ENCODE measurements around the gene LRRK1.

The LRRK1 gene

DNA sequence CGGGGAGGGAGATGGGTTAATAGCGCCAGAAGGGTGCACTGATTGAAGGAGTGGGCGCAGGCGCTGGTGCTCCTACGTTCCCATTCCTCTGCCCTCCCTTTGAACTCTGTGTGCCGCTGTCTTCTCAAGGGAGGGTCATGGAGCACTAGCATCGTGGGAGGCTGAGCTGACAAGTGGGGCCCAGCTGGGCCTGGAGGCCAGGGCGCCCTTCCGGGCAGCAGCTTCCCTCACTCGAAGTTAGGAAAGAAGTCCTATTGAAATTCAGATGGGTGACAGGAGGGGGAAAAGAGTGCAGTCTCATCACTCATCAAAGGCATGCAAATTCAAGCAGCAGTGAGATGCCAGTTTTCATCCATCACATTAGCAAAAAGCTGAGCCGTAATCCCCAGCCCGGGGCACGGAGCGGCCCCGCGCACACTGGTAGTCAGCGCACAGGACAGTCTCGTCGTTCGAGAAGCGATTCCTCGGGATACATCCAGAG is 128.2 kb downstream of the LRRK1 start:
- no peak for DNase-seq

- DNase-seq: no peak
Measured at GRCh38 chr15:101048176-101048575, 129.0 kb downstream of the LRRK1 start.

DNA sequence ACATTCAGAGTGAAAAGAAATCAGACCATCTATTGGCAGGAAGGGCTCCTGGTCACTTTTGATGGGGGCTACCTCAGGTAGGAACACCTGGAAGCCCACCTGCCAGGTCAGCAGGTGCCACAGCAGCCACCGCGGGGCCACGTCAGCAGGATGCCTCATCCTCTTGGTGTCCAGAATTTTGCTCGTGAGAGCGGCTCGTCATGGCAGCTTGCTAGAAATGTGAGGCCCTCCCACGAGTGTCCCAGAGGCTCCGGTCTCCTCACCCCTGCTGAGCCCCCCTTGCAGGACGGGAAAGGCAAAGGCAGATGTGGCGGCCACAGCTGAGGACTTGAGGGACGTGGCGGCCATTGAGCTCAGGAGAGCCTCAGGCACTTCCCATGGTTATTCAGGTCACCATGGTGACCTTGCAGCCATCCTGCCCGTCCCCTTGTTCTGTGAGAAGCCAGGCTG is 129.4 kb downstream of the LRRK1 start:
- DNase-seq: no peak

DNA sequence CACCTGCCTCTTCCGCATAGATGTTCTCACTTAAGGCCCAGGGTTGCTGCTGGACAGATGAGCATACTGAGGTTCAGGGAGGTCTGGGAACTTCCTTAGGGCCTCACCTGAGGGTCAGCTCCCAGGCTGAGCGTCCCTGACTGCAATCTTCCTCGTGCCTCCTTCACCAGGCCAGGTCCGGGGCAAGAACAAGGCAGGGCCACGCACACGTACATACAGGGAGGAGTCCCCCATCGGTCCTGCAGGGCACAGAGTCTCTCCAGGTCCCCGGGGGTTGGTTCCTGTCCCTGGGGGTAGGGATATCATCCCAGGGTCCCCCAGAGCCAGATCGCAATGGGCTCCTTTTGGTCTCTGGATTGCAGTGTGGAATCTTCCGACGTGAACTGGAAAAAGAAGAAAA is 130.1 kb downstream of the LRRK1 start:
- no peak for DNase-seq

DNA sequence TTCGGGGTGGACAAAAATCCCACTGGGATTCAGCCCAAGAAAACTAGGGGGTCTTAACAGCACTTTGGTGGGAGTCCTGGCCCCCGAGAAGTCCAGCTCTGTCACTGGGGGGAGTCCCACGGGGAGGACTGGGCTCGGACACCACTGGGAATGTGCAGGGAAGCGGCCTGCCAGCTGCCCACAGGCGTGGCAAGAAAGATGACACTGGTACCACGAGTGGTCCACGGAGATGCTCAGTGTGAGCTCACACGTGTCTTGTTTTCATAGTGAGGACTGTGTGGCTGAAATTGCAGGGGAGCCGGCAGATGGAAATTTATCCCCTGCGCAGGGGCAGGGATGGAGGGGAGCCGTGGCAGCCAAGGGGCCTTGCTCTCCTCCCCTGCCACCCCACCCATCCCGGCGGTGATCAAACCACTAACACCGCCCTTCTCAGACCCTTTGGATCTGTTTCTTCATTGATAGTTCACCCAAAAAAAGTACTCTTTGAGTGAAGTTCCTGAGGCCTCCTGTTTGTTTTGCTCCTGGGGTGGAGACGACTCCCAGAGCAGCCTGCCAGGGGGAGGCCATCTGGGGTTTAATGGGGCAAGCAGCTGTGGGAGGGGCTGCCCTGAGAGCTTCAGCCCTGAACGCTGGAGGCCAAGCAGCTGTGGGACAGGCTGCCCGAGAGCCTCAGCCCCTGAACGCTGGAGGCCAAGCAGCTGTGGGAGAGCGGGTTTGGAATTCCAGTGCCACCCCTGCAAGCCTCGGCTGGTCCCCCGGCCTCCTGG is 130.9 kb downstream of the LRRK1 start:
- no peak for DNase-seq

- no peak for DNase-seq
Measured at GRCh38 chr15:101050623-101051290, 131.6 kb downstream of the LRRK1 start.

DNA sequence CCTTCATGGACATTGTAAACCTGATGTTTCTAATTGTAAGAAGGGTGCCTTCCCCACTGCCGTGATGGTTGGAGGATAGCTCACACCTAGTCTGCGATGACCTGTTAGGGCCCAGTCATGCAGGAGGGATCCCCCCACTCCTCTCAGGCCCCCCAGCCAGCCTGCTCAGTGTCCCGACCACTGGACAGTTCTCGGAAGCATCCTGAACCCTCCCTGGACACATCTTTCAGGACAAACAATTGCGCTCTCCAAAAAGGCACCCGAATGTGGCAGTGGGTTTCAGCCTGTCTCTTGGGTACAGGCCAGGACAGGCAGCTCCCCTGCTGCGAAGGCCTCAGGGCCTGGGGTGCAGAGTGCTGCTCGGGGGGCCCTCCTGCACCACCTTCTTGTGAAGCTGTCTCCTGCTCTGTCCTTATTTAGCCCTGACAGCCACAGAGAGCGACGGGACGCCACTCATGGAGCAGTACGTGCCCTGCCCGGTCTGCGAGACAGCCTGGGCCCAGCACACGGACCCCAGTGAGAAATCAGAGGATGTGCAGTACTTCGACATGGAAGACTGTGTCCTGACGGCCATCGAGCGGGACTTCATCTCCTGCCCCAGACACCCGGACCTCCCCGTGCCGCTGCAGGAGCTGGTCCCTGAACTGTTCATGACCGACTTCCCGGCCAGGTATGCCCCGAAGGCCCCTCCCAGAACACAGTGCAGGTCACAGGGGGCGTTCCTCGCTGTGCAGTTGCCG is 132.3 kb downstream of the LRRK1 start:
- DNase-seq: no peak

DNA sequence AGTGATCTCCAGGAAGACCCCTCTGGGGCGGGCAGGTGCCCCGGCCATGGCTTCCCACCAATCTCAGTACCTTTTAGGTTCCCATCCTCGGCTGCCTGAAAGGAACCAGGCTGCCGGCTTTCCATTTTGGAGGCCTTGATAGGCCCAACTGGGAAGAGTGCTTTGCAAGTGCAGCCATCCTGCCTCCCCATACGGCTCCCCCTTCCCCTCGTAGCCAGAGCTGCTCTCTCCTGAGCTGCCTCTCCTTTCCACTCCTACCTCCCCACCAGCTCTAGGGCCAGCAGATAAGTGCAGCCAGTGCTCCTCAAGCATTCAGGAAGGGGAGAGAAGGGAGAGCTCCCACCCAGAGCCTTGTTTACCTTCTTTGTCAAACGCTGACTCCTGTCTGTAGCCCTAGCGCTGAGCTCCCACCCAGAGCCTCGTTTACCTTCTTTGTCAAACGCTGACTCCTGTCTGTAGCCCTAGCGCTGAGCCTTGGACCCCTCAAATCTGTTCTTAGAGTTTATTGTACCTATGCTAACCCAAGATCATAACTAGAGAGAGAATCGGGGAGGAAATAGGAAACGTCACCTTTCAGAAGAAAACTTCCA is 133.0 kb downstream of the LRRK1 start:
- no peak for DNase-seq

DNA sequence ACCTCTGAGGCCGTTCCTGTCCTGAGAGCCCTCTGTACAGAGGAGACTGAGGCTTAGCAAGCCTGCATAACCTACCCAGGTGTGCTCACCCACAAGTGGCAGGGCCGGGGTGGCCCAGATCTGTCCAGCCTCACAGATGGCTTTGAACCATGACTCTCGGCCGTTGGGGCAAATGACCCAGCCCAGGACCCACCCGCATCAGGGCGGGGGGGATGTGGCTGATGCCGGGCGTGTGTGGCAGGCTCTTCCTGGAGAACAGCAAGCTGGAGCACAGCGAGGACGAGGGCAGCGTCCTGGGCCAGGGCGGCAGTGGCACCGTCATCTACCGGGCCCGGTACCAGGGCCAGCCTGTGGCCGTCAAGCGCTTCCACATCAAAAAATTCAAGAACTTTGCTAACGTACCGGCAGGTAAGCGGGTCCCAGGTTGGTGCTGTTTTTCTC is 133.5 kb downstream of the LRRK1 start:
- DNase-seq: no peak

GRCh38 chr15:101053261-101053660 is 134.1 kb downstream of the LRRK1 start:
- no peak for DNase-seq

GRCh38 chr15:101054116-101054515 is 135.0 kb downstream of the LRRK1 start:
- DNase-seq: no peak

GRCh38 chr15:101054991-101055390 is 135.8 kb downstream of the LRRK1 start:
- DNase-seq: no peak

- no peak for DNase-seq
Measured at GRCh38 chr15:101055411-101055810, 136.3 kb downstream of the LRRK1 start.

DNA sequence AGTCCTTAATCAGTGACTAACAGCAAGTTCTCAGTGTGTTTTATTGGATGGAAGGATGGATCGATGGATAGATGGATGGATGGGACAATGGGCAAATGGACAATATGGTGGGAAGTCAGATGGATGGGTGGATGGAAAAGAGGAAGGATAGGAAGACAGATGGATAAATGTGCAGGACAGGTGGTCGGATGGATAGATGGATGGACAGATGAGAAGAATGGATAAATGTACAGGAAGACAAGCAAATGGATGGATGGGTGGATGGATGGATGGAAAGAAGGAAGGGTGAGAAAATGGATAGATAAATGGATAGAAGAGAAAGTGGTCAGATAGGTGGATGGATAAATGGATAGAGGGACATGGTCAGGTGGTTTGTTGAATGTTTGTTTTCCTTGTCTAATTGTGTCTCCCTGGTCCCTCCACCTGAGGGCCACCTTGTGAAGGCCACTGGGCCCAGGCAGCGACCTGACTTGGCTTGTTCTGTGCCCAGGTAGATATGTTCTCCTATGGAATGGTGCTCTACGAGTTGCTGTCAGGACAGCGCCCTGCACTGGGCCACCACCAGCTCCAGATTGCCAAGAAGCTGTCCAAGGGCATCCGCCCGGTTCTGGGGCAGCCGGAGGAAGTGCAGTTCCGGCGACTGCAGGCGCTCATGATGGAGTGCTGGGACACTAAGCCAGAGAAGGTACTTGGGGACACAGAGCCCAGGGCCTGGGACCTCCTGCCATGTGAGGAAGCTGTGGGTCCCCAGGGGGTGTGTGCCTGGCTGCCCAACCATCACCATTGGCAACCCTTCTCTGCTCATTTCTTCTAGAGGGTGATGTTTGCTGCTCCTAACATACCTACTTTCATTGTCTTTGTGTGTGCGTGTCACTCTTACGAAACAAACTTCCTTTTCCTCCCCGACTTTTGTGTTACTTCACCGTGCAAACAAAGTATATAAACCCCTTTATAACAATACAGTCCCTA is 137.5 kb downstream of the LRRK1 start:
- DNase-seq: no peak

GRCh38 chr15:101057841-101058407 is 138.8 kb downstream of the LRRK1 start:
- DNase-seq: no peak

GRCh38 chr15:101058735-101059134 is 139.6 kb downstream of the LRRK1 start:
- no peak for DNase-seq

GRCh38 chr15:101059381-101060341 is 140.5 kb downstream of the LRRK1 start:
- DNase-seq: no peak

GRCh38 chr15:101060576-101061551 is 141.7 kb downstream of the LRRK1 start:
- no peak for DNase-seq

GRCh38 chr15:101062063-101062462 is 142.9 kb downstream of the LRRK1 start:
- no peak for DNase-seq
